IPS DF 6.9 (cell line): Measurements from ENCODE around the gene RAB7B.

Source experiments
- DNase-seq: peaks from one replicate; pipeline ENCODE4 v3.0.0-alpha.2; 2013; ENCODE audit warnings: low read depth, low spot score
- H3K27ac ChIP-seq: one replicate; pipeline ENCODE4 v1.5.1; 2013; ENCODE audit warnings: low read length, control low read depth
- H3K27me3 ChIP-seq: 2 replicates; pipeline ENCODE4 v1.6.1; 2013; ENCODE audit warnings: mild to moderate bottlenecking, low read length; ENCODE audit not compliant: control insufficient read depth, insufficient read depth
- H3K36me3 ChIP-seq: 2 replicates; pipeline ENCODE4 v1.6.1; 2013; ENCODE audit warnings: low read length; ENCODE audit not compliant: control insufficient read depth, insufficient read depth
- H3K4me1 ChIP-seq: 2 replicates; pipeline ENCODE4 v1.6.1; 2013; ENCODE audit warnings: low read length; ENCODE audit not compliant: control insufficient read depth, insufficient read depth
- H3K4me3 ChIP-seq: 2 replicates; pipeline ENCODE4 v1.5.1; 2013; ENCODE audit warnings: mild to moderate bottlenecking, low read length
- H3K9me3 ChIP-seq: 2 replicates; pipeline ENCODE4 v1.6.1; 2013; ENCODE audit warnings: low read length, inconsistent platforms; ENCODE audit not compliant: control insufficient read depth, insufficient read depth
- WGBS: extraction: QIAGEN DNeasy Blood & Tissue Kit; methylation state at CpG from one replicate; pipeline ENCODE4 v1.1.7; 2013; ENCODE audit warnings: mixed read lengths, missing lambda C conversion rate; ENCODE audit not compliant: insufficient read length, insufficient coverage; 5-methylcytosine and 5-hydroxymethylcytosine counted together

Gene RAB7B

DNA sequence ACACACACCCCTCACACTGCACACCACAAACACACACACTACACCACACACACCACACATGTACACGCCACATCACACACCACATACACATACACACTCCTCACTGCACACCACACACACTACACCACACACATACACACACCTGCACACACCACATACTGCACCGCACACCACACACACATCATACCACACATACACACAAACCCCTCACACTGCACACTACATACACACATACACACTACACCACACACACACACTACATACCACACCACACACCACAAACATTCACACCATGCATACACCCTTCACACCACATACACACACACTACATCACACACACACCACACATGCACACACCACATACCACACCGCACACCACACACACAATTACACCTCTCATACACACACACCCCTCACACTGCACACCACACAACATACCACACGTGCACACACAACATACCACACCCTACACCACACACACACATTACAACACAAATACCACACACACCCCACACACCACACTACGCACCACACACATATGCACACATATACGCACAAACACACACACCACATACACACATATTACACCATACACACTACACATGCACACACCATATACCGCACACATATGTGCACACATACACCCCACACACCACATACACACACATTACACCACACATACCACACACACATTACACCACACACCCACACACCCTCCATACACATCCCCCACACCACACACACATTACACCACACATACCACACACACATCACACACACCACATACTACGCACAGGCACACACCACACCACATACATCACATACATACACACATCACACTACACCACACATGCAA lies 29.6 kb downstream of the RAB7B start:
- no peaks in the 10 kb centered on the region for H3K4me1 ChIP-seq
- no peak overlapping the region for H3K4me3 ChIP-seq
- H3K27me3 ChIP-seq, result no peaks in the 10 kb centered on the region
- DNase-seq, result no peak
- 100% methylated on average over 8 of the region's 8 CpGs for WGBS
- H3K9me3 ChIP-seq, result no peaks in the 10 kb centered on the region
- H3K36me3 ChIP-seq, result no peaks in the 10 kb centered on the region
- H3K27ac ChIP-seq, result no peak overlapping the region

DNA sequence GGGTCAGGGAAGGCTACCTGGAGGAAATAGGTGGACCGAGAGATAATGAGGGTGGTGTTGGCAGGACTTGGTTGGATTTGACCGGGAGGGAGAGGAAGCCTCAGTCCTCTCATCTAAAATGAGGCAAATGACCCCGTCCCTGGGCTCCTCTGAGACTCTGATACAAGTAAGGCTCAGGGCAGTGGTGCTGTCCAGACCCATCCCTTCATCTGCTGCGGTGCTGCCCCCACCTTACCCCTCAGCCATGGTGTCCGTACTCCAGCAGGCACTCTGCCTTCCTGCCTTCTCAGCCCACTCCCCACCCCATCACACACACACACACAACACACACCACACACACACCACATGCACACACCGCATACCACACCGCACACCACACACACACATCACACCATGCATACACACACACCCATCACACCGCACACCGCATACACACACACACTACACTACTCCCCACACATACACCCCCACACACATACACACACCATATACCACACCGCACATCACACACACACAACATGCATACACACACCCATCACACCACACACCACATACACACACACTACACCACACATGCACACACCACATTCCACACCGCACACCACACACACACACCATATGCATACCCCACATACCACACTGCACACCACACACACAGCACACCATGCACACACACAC lies 30.6 kb downstream of the RAB7B start:
- WGBS, result 100% methylated on average over 6 of the region's 11 CpGs
- H3K4me1 ChIP-seq, result no peaks in the 10 kb centered on the region
- H3K4me3 ChIP-seq, result no peak overlapping the region
- H3K27ac ChIP-seq, result no peak overlapping the region
- H3K36me3 ChIP-seq, result no peaks in the 10 kb centered on the region
- H3K9me3 ChIP-seq, result no peaks in the 10 kb centered on the region
- DNase-seq, result no peak
- H3K27me3 ChIP-seq, result no peaks in the 10 kb centered on the region; the same call in 1 of the 2 replicates

DNA sequence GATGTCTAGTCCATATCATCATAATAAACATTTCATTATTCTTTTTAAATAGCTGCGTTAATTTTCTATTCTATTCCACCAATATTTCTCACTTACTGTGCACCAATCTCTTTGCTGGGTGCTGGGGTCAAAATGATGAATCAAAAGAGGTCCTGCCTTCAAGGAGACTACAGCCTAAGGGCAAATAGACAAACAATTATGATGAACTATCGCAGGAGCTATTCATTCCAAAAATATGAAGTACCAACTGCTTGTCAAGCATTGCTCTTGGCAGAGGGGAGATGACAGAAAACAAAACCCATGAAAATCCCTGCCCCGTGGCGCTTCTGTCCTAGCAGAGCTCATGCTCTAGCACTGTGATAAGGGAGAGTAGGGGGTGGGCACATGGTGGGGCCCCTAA lies 31.1 kb downstream of the RAB7B start:
- no peaks in the 10 kb centered on the region for H3K4me1 ChIP-seq
- no peaks in the 10 kb centered on the region; the same call in 1 of the 2 replicates for H3K27me3 ChIP-seq
- no peak overlapping the region for H3K4me3 ChIP-seq
- no peak overlapping the region for H3K27ac ChIP-seq
- WGBS, result 100% methylated on average over 1 of the region's 4 CpGs
- no peaks in the 10 kb centered on the region for H3K36me3 ChIP-seq
- no peaks in the 10 kb centered on the region for H3K9me3 ChIP-seq
- no peak for DNase-seq

DNA sequence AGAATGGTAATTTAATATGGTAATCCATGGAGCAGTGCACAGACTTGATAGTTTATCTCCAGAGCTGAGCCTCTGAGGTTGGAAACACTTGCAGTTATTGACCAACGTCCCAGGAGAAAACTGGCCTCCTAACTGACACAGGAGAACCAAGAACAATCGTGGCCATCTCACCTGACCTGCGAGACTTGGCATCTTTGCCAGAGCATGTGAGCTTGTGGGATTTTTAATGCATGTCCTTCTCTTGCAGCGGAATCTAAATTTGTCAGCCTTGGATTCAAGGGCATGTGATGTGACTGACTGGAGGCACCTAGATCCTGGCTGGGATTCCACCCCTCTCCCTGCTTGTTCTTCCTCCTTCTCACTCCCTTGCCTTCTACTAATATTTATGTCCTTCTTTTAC lies 32.1 kb downstream of the RAB7B start:
- no peak overlapping the region for H3K27ac ChIP-seq
- H3K36me3 ChIP-seq, result no peaks in the 10 kb centered on the region
- H3K4me3 ChIP-seq, result no peak overlapping the region
- H3K27me3 ChIP-seq, result no peaks in the 10 kb centered on the region; the same call in 1 of the 2 replicates
- no peaks in the 10 kb centered on the region for H3K9me3 ChIP-seq
- no peak for DNase-seq
- no peaks in the 10 kb centered on the region for H3K4me1 ChIP-seq
- WGBS, result no CpG with 5 or more reads among the region's 4 CpGs

DNA sequence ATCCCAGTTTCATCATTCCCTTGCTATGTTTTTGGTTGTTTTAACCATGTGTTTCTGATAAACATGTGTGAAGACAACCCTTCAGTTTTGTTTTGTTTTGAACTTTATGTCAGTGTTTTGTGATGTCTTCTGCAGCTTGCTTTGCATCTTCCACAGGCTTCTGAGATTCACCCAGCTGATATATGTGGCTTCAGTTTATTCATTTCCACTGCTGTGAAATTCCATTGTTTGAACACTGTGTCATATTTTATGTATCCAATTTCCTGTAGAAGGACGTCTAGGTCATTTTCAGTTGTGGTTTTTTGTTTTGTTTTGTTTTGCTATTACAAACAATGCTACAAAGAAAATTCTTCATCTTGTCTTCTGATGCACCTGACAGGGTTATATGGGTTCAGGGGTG lies 32.7 kb downstream of the RAB7B start:
- WGBS, result no CpG with 5 or more reads among the region's 1 CpG
- DNase-seq, result no peak
- Histone ChIP-seq H3K27ac (no peak overlapping the region), H3K9me3 (no peaks in the 10 kb centered on the region), H3K4me1 (no peaks in the 10 kb centered on the region), H3K4me3 (no peak overlapping the region), H3K27me3 (no peaks in the 10 kb centered on the region; the same call in 1 of the 2 replicates), H3K36me3 (no peaks in the 10 kb centered on the region)

DNA sequence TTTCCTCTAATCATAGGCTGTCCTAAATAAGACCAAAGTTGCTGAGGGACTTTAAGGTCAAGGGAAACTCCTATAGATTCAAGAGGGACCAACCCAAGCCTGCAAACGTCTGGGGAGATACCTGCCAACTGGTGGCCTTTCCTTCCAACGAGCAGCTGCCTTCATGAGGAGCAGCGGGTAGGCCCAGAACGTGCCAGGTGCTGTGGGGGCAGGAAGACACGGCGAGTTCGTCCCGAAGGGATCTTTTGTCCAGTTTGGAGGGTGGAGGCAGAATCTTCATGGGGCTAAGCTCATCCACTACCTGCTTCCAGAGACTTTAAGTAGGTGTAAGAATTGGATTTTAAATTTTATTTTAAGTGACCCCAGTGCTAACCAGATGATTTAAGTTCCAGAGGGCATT lies 34.0 kb downstream of the RAB7B start:
- WGBS, result no CpG with 5 or more reads among the region's 8 CpGs
- no peaks in the 10 kb centered on the region for H3K9me3 ChIP-seq
- DNase-seq, result no peak
- no peaks in the 10 kb centered on the region for H3K36me3 ChIP-seq
- no peak overlapping the region for H3K4me3 ChIP-seq
- peaks cover 2% of the 10 kb centered on the region; the same call in 1 of the 2 replicates for H3K4me1 ChIP-seq
- H3K27me3 ChIP-seq, result no peaks in the 10 kb centered on the region; the same call in 1 of the 2 replicates
- H3K27ac ChIP-seq, result no peak overlapping the region

GRCh38 chr1:205967554-205968335 lies 35.5 kb downstream of the RAB7B start:
- Histone ChIP-seq H3K9me3 (no peaks in the 10 kb centered on the region), H3K36me3 (no peaks in the 10 kb centered on the region), H3K4me3 (no peak overlapping the region), H3K27me3 (no peaks in the 10 kb centered on the region; the same call in 1 of the 2 replicates), H3K27ac (no peak overlapping the region), H3K4me1 (peaks cover 2% of the 10 kb centered on the region; the same call in 1 of the 2 replicates)
- no CpG with 5 or more reads among the region's 10 CpGs for whole genome bisulfite sequencing
- no peak for DNase-seq

DNA sequence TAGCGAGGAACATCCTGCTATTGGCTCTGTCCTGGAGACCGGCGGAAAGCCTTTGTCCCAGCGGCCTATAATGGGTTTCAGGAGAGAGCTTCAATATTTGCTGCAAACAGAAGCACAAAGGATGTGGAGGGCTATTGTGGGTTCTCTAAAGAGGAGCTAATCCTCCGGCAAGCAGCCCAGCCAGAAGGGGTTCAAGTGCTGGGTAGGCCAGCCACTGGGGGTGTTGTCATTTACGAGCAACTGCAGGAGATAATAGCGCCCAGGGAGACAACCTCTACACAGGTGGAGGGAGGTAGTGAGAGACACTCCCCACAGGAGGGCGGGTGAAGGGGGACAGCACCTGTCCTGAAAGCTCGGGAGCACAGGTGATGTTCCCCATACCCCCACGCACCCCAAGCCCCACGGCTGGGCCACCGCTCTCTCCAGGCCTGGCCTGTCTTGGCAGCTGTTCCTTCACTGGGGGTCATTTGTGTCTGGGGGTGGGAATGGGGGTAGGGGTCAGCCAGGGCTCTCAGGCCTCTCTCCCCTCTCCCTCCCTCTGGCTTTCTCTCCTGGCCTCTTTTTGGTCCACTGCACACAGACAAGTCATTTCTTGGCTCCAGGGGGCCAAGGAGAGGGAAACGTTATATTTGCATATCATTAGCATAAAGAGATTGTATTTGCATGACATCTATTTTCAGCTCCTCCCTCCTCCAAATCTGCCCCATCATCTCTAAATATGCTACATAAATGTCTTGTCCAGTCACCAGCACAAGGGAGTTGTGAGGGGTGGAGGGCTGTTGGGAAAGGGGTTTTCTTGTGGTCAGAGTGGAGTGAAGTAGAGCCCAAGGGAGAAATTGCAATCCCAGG lies 37.9 kb downstream of the RAB7B start:
- Histone ChIP-seq H3K27me3 (no peaks in the 10 kb centered on the region; the same call in 1 of the 2 replicates), H3K9me3 (no peaks in the 10 kb centered on the region), H3K4me3 (no peak overlapping the region), H3K36me3 (no peaks in the 10 kb centered on the region), H3K4me1 (peaks cover 2% of the 10 kb centered on the region; the same call in 1 of the 2 replicates), H3K27ac (no peak overlapping the region)
- no peak for DNase-seq
- WGBS, result no CpG with 5 or more reads among the region's 13 CpGs

DNA sequence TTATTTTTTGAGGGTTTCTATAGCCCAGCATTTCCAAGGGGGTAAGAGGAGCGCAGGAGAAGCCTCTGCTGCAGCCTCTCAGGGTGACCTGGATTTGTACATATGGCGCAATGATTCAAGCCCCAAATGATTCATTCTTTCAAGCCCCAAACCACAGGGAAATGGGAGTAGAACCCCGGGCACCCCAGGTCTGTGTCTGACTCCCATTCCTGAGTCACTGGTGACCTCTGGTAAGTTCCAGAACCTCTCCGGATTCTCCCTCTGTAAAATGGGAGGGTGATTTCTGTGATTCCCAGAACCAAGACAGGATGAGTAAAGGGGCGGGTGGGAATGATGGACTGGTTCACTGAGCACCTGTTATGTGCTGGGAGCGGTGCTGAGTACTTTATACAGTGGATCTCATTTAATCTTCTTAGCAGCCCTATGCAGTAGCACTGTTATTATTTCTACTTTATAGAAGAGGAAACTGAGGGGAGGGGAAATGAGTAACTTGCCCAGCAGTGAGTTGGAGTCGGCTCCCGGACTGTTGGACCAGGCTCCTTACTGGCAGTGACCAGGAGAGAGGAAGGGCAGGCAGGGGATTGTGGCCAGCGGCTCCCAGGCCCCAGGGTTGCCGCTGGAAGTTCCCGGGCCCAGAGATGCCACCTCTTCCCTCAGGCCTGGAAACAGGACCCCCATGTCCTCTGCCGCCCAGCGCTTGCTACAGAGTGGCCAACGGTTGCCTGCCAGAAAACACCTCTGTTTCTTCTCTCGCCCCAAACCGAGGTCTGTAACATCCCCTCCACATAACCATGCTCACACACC lies 39.6 kb downstream of the RAB7B start:
- no peak for DNase-seq
- H3K4me1 ChIP-seq, result peaks cover 2% of the 10 kb centered on the region; the same call in 1 of the 2 replicates
- WGBS, result no CpG with 5 or more reads among the region's 16 CpGs
- H3K36me3 ChIP-seq, result no peaks in the 10 kb centered on the region
- no peaks in the 10 kb centered on the region; the same call in 1 of the 2 replicates for H3K27me3 ChIP-seq
- no peaks in the 10 kb centered on the region for H3K9me3 ChIP-seq
- no peak overlapping the region for H3K4me3 ChIP-seq
- no peak overlapping the region for H3K27ac ChIP-seq
